ENCODE results near the gene SF3A2.

The SF3A2 gene

DNA sequence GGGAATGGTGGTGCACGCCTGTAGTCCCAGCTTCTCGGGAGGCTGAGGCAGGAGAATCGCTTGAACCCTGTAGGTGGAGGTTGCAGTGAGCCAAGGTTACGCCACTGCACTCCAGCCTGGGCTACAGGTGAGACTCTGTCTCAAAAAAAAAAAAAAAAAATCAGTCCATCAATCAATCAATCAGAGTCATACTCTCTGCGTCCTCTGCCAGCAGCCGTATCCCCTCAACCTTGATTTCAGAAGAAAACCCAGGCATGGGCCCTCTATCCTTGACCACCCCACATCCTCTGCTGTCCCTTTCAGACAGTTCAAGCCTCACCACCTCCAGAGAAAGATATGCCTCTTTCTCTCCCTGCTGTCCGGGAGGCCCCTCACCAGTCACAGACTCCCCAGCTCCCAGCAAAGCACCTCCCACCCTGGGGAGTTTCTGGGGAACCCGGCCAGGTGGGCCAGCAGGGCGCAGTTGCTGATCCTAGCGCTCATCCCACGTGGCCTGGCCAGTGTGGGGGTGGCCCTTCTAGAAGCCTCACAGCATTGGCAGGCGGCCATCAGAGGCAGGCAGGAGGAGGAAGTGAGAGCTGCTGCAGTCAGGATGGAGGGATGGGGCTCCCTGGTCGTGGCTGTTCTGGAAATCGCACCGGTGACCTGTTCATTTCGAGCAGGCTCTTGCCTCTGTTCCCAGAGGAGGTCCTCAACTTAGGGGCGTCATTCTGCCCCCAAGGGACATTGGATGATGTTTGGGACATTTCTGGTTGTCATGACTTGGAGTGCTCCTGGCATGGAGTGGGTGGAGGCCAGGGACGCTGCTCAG, 29.8 kb downstream of the SF3A2 start:
- TF ChIP-seq, protein P1, sequence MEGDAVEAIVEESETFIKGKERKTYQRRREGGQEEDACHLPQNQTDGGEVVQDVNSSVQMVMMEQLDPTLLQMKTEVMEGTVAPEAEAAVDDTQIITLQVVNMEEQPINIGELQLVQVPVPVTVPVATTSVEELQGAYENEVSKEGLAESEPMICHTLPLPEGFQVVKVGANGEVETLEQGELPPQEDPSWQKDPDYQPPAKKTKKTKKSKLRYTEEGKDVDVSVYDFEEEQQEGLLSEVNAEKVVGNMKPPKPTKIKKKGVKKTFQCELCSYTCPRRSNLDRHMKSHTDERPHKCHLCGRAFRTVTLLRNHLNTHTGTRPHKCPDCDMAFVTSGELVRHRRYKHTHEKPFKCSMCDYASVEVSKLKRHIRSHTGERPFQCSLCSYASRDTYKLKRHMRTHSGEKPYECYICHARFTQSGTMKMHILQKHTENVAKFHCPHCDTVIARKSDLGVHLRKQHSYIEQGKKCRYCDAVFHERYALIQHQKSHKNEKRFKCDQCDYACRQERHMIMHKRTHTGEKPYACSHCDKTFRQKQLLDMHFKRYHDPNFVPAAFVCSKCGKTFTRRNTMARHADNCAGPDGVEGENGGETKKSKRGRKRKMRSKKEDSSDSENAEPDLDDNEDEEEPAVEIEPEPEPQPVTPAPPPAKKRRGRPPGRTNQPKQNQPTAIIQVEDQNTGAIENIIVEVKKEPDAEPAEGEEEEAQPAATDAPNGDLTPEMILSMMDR (IDR thresholded peaks at IDR 0.05; ENCODE audit: extremely low read depth, insufficient read depth, missing control alignments) = no peak
- DNase-seq (ENCODE audit: low spot score) = no peak
- in situ Hi-C loops (cut with MboI; ENCODE audit: low pct_unique_long_range_greater_than_20kb, low sequenced_read_pairs, unreplicated experiment) = loop anchor here (25.0 kb wide), 1 partner anchor 346 kb away; no protein-coding TSS in a partner anchor

DNA sequence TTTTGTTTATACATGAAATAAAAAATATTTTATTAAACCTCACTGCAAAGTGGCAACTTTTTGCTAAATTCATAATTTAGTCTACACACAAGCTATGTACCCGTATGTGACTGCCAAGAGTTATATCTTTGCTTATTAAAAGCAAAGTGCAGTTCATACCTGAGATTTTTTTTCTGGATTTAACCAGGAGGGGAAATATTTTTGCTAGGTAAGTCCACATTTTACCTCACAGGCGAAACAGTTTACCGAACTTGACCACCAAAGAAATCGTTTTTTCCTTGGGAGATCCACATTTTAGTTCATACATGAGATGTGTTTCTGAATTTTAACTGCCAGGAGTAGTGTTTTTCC, 31.8 kb downstream of the SF3A2 start:
- no peak for DNase-seq (ENCODE audit: low spot score)
- in situ Hi-C loops (cut with MboI; ENCODE audit: low pct_unique_long_range_greater_than_20kb, low sequenced_read_pairs, unreplicated experiment) = loop anchor here (25.0 kb wide), 1 partner anchor 344 kb away; no protein-coding TSS in a partner anchor
- TF ChIP-seq, protein P1 (IDR thresholded peaks at IDR 0.05; ENCODE audit: extremely low read depth, insufficient read depth, missing control alignments) = no peak

DNA sequence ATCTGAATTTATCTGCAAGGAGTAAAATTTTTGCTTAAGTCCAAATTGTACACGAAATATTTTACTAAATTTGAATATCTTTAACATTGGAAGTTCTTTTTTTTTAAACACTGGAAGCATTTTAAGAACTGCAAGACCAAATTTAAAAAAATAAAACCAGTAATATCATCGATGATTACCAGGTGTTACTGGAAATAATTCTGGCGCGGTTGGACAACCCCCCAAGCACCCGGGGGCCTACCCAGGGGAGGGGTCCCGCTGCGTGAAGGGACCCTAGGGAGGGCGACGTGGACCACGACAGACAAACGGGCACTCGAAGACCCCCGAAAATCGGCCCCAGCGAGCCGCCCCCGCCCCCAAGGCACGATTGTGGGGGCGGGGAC, 32.2 kb downstream of the SF3A2 start:
- no peak for DNase-seq (ENCODE audit: low spot score)
- TF ChIP-seq, protein P1 (IDR thresholded peaks at IDR 0.05; ENCODE audit: extremely low read depth, insufficient read depth, missing control alignments) = no peak
- in situ Hi-C loops (cut with MboI; ENCODE audit: low pct_unique_long_range_greater_than_20kb, low sequenced_read_pairs, unreplicated experiment) = loop anchor here (25.0 kb wide), 1 partner anchor 343 kb away; no protein-coding TSS in a partner anchor

DNA sequence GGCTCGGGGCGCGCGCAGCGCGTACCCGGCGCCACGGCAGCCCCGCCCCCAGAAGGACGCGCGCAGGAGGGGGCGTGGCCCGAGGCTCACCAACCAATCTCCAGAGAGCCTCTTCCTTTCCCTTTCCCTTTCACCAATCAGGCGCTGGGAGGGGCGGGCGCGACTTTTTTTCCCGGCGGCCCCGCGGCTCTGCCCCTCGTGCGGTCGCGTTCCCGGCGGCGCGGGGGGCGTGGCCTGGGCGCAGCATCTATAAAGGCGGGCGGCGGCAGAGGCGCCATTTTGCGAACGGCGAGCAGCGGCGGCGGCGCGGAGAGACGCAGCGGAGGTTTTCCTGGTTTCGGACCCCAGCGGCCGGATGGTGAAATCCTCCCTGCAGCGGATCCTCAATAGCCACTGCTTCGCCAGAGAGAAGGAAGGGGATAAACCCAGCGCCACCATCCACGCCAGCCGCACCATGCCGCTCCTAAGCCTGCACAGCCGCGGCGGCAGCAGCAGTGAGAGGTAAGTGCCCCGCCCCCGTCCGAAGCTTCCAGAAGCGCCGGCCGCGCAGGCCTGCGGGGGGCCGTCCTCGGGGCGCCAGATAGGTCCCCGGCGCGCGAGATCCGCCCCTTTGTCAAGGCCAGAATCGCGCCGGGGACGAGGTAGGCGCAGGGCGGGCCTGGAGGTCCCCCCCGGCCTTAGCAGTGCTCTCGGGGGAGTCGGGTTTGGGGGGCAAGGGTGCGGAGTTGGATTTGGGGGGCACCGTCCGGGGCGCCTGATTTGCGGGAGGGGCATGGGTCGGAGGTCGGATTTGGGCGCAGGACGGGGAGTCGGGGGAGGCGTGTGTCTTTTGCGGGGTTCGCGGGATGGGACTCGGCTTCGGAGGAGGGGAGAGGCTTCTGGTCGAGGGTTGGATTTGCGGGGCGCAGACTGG, 32.9 kb downstream of the SF3A2 start:
- in situ Hi-C loops (cut with MboI; ENCODE audit: low pct_unique_long_range_greater_than_20kb, low sequenced_read_pairs, unreplicated experiment) = loop anchor here (25.0 kb wide), 1 partner anchor 343 kb away; no protein-coding TSS in a partner anchor
- DNase-seq (ENCODE audit: low spot score) = peak; percentile 100
- TF ChIP-seq, protein P1 (IDR thresholded peaks at IDR 0.05; ENCODE audit: extremely low read depth, insufficient read depth, missing control alignments) = peak; percentile 15

DNA sequence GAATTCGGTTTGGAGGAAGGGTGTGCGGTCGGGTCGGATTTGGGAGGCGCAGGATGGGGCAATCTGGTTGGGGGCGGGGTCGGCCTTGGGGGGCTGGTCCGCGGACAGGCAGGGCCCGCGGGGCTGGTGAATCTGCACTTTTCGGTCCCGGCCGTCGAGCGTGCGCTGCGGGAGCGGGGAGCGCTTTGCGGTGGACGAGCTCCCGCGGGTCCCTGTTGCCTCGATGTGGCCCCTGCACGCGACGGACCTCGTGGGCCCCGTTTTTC, 33.5 kb downstream of the SF3A2 start:
- TF ChIP-seq, protein P1 (IDR thresholded peaks at IDR 0.05; ENCODE audit: extremely low read depth, insufficient read depth, missing control alignments) = no peak
- in situ Hi-C loops (cut with MboI; ENCODE audit: low pct_unique_long_range_greater_than_20kb, low sequenced_read_pairs, unreplicated experiment) = loop anchor here (25.0 kb wide), 1 partner anchor 342 kb away; no protein-coding TSS in a partner anchor
- DNase-seq (ENCODE audit: low spot score) = no peak

DNA sequence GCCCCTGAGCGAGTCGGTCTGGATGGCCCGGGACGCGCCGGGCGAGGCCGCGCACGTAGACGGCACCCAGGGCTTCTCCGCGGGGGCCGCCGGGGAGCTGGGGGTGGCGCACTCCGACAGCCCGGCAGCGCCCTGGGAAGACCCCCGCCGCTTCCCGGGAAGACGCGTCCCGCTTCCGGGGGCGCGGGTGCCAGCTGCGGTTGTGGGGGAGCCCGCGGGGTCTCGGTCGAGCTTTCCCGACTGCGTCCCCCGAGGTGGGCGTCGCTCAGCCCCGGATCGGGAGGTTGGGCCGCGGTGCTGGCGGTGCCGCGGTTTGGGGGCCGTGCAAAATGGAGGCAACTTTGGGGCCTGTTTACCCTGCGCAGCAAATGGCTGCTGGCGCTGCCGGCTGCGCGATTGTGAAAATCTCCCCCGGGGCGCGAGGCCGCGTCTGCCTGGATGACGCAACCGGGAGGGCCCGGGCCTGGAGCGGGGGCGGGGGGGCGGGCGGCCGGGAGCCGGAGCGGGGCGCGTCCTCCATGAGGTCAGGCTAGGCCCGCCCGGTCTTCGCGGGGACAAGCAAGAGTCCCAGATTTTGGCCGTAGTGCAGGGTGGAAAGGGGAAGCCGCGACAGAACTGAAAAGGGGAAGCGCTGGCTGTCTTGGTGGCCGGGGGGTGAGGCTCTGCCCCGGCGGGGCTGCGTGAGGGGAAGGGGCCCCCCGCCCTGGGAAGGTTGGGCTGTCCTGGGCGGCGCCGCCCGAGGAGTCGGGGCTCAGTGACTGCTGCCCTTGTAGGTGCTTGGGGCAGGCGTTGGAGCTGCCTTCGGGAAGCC, 34.0 kb downstream of the SF3A2 start:
- in situ Hi-C loops (cut with MboI; ENCODE audit: low pct_unique_long_range_greater_than_20kb, low sequenced_read_pairs, unreplicated experiment) = loop anchor here (25.0 kb wide), 1 partner anchor 342 kb away; no protein-coding TSS in a partner anchor
- peak; percentile 91 for DNase-seq (ENCODE audit: low spot score)
- TF ChIP-seq, protein P1 (IDR thresholded peaks at IDR 0.05; ENCODE audit: extremely low read depth, insufficient read depth, missing control alignments) = no peak
